HG02870 (cell line): Measurements from ENCODE around the gene TEDC1.

ENCODE experiments used
- ATAC-seq: cut with Tn5 transposase; IDR thresholded peaks from one replicate; pipeline ENCODE4 v1.9.1; 2021; ENCODE audit warnings: mild to moderate bottlenecking, moderate library complexity; ENCODE audit not compliant: unreplicated experiment

TEDC1 gene

GRCh38 chr14:105495101-105495989, 4.3 kb downstream of the TEDC1 start:
- ATAC-seq, result no peak

GRCh38 chr14:105495990-105496830, 5.2 kb downstream of the TEDC1 start:
- ATAC-seq, result no peak

- ATAC-seq, result no peak
Observed at GRCh38 chr14:105496831-105497591, 6.0 kb downstream of the TEDC1 start.

- ATAC-seq, result no peak
Observed at GRCh38 chr14:105497671-105498429, 6.8 kb downstream of the TEDC1 start.

GRCh38 chr14:105498430-105499255, 7.6 kb downstream of the TEDC1 start:
- ATAC-seq, result no peak

- no peak for ATAC-seq
Observed at GRCh38 chr14:105499256-105500035, 8.4 kb downstream of the TEDC1 start.

GRCh38 chr14:105500036-105500725, 9.1 kb downstream of the TEDC1 start:
- no peak for ATAC-seq

GRCh38 chr14:105500726-105501101, 9.7 kb downstream of the TEDC1 start:
- no peak for ATAC-seq

- no peak for ATAC-seq
Observed at GRCh38 chr14:105501504-105502291, 10.7 kb downstream of the TEDC1 start.

- no peak for ATAC-seq
Observed at GRCh38 chr14:105502446-105503295, 11.6 kb downstream of the TEDC1 start.

GRCh38 chr14:105503296-105503640, 12.2 kb downstream of the TEDC1 start:
- ATAC-seq, result no peak

GRCh38 chr14:105503935-105504692, 13.1 kb downstream of the TEDC1 start:
- no peak for ATAC-seq

GRCh38 chr14:105505101-105505500, 14.1 kb downstream of the TEDC1 start:
- ATAC-seq, result no peak

- no peak for ATAC-seq
Observed at GRCh38 chr14:105507247-105507646, 16.2 kb downstream of the TEDC1 start.

GRCh38 chr14:105508069-105508468, 17.0 kb downstream of the TEDC1 start:
- ATAC-seq, result no peak

GRCh38 chr14:105508601-105509000, 17.6 kb downstream of the TEDC1 start:
- ATAC-seq, result no peak
